B cell (primary cell): ENCODE data around the gene DUSP23.

ENCODE experiments used
- EZH2 ChIP-seq: IDR thresholded peaks from 2 replicates; pipeline ENCODE4 v1.6.1; 2012; ENCODE audit warnings: borderline replicate concordance, low read depth, mild to moderate bottlenecking, moderate library complexity, low read length; ENCODE audit not compliant: insufficient read depth, poor library complexity, severe bottlenecking
- TF ChIP-seq, protein P1 (sequence below): fragments of 200-600 bp; IDR thresholded peaks from one replicate; pipeline ENCODE4 v1.8.0; 2022; ENCODE audit warnings: antibody characterized with exemption, mild to moderate bottlenecking

DNA sequence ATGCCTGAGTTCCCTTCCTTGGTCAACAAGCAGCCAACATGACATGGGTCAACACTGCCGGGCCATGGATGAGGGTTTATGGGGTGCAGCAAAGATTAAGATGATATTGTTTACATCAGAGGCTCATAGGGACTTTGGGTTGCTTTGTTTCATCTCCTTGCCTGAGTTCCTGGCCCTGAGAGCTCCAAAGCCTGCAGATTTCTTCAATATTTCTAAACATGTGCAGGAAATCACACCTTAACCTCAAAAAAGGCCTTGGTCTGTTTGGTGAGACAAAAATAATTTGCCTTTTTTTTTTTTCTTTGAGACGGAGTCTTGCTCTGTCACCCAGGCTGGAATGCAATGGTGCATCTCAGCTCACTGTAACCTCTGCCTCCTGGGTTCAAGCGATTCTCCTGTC lies 46.8 kb downstream of the DUSP23 start:
- TF ChIP-seq, protein P1, sequence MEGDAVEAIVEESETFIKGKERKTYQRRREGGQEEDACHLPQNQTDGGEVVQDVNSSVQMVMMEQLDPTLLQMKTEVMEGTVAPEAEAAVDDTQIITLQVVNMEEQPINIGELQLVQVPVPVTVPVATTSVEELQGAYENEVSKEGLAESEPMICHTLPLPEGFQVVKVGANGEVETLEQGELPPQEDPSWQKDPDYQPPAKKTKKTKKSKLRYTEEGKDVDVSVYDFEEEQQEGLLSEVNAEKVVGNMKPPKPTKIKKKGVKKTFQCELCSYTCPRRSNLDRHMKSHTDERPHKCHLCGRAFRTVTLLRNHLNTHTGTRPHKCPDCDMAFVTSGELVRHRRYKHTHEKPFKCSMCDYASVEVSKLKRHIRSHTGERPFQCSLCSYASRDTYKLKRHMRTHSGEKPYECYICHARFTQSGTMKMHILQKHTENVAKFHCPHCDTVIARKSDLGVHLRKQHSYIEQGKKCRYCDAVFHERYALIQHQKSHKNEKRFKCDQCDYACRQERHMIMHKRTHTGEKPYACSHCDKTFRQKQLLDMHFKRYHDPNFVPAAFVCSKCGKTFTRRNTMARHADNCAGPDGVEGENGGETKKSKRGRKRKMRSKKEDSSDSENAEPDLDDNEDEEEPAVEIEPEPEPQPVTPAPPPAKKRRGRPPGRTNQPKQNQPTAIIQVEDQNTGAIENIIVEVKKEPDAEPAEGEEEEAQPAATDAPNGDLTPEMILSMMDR: no peak
- no peak for TF ChIP-seq EZH2
